Thoracic aorta (tissue), 2 donors: Measurements from ENCODE around the gene PIK3AP1. TPM values are rescaled to one million over a fixed set of nuclear protein-coding genes. Genes with fewer than 3 reads are reported as not detected.
"Not testable (repeated sequence)": the region's sequence is repeated elsewhere in the genome, so short reads cannot be mapped to it uniquely, and the experiment has no call there.

Source experiments
- ATAC-seq: fragments of 150-250 bp; one replicate; pipeline ENCODE4 v1.8.0; 2017; ENCODE audit warnings: low read depth; ENCODE audit not compliant: insufficient number of reproducible peaks, low FRiP score
- DNase-seq: peaks from one replicate; pipeline ENCODE4 v3.0.0-alpha.2; 2020; ENCODE audit warnings: low spot score
- H3K27ac ChIP-seq, 2 donors: fragments of 200-600 bp; sonication (generic); 1 replicate in 1 of 2; 2 replicates in 1 of 2; pipeline ENCODE4 v1.5.1; 2016; ENCODE audit warnings: mild to moderate bottlenecking in 2 of 2, moderate library complexity in 2 of 2
- H3K27me3 ChIP-seq: fragments of 200-600 bp; sonication (generic); replicated peaks from 2 replicates; pipeline ENCODE4 v1.6.0; 2016; ENCODE audit warnings: mild to moderate bottlenecking; ENCODE audit not compliant: insufficient read depth
- H3K36me3 ChIP-seq: fragments of 200-600 bp; sonication (generic); one replicate; pipeline ENCODE4 v1.5.1; 2016
- H3K4me1 ChIP-seq, 2 donors: fragments of 200-600 bp; sonication (generic); 1 replicate in 1 of 2; 2 replicates in 1 of 2; pipeline versions ENCODE4 v1.5.1 to v1.6.0; 2016; ENCODE audit warnings: low read depth in 2 of 2, mild to moderate bottlenecking in 1 of 2; ENCODE audit not compliant: control insufficient read depth in 1 of 2
- H3K4me3 ChIP-seq: fragments of 200-600 bp; sonication (generic); 2 replicates; pipeline ENCODE4 v1.5.1; 2016; ENCODE audit warnings: mild to moderate bottlenecking
- H3K9me3 ChIP-seq: fragments of 200-600 bp; sonication (generic); 2 replicates; pipeline ENCODE4 v1.5.1; 2016
- total RNA-seq, 2 donors: library from RNA; depleted of rRNA; stranded (reverse); fragments of >200 nt; gene quantifications; one replicate each; pipeline versions ENCODE4 v1.1.0 to v1.2.3, GENCODE V29; 2016
- TF ChIP-seq, protein P1 (sequence below): fragments of 200-600 bp; sonication (generic); IDR thresholded peaks from one replicate; pipeline ENCODE4 v1.5.1; 2019; ENCODE audit warnings: antibody characterized with exemption

Gene PIK3AP1
- total RNA-seq, 2 donors from 2014 or later: 20.2 to 23.6 TPM

GRCh38 chr10:96577069-96577468 is 143.2 kb downstream of the PIK3AP1 start:
- DNase-seq (no peak), ATAC-seq (no peak)
- Histone ChIP-seq H3K4me1 (peaks cover 23 to 41% of the 10 kb centered on the region in 2 donors), H3K27me3 (no peaks in the 10 kb centered on the region), H3K4me3 (no peak overlapping the region), H3K36me3 (no peaks in the 10 kb centered on the region), H3K27ac (no peak overlapping the region), H3K9me3 (no peaks in the 10 kb centered on the region)
- TF ChIP-seq, protein P1, sequence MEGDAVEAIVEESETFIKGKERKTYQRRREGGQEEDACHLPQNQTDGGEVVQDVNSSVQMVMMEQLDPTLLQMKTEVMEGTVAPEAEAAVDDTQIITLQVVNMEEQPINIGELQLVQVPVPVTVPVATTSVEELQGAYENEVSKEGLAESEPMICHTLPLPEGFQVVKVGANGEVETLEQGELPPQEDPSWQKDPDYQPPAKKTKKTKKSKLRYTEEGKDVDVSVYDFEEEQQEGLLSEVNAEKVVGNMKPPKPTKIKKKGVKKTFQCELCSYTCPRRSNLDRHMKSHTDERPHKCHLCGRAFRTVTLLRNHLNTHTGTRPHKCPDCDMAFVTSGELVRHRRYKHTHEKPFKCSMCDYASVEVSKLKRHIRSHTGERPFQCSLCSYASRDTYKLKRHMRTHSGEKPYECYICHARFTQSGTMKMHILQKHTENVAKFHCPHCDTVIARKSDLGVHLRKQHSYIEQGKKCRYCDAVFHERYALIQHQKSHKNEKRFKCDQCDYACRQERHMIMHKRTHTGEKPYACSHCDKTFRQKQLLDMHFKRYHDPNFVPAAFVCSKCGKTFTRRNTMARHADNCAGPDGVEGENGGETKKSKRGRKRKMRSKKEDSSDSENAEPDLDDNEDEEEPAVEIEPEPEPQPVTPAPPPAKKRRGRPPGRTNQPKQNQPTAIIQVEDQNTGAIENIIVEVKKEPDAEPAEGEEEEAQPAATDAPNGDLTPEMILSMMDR: no peak

DNA sequence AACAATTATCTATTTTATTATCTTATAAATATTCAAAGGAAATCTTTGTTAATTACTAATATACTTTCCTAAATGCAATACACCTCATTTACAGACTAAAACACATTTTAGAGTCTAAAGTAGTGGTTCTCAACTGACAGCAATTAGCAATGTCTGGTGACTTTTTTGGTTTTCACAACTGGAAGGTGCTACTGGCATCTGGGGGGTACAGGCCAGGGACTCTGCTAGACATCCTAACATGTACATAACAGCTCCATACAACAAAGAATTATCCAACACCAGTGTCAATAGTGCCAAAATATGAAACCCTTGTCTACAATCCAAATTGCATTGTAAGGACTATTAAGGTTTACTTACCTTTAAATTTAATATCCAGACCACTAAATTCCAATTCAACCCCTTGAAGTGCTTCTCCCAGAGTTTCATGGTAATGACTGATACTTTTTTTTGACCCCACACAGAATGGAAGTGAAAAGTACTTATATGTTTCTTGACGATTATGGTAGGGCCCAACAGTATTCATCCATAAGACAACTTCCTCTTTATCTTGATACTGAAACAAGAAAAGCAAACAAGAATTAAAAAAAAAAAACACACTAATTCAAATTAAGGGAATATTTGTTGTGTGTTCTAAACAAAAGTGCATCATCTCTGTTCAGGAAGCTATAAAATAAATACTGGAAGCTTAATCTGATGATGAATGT is 143.9 kb downstream of the PIK3AP1 start:
- Histone ChIP-seq H3K9me3 (no peaks in the 10 kb centered on the region), H3K4me1 (peaks cover 18 to 35% of the 10 kb centered on the region in 2 donors), H3K27ac (no peak overlapping the region)

DNA sequence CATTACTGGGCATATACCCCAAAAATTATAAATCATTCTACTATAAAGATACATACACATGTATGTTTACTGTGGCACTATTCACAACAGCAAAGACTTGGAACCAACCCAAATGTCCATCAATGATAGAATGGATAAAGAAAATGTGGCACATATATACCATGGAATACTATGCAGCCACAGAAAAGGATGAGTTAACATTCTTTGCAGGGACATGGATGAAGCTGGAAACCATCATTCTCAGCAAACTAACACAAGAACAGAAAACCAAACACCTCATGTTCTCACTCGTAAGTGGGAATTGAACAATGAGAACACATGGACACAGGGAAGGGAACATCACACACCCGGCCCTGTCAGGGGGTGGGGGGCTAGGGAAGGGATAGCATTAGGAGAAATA is 145.8 kb downstream of the PIK3AP1 start:
- not testable (repeated sequence) for H3K4me3 ChIP-seq, H3K27ac ChIP-seq, H3K27me3 ChIP-seq, H3K9me3 ChIP-seq, DNase-seq, ATAC-seq, H3K36me3 ChIP-seq
- H3K4me1 ChIP-seq: peaks cover 12 to 27% of the 10 kb centered on the region in 2 donors

More for the DNA sequence above, 143.9 kb downstream of the PIK3AP1 start:
- no peaks in the 10 kb centered on the region for H3K27me3 ChIP-seq
- TF ChIP-seq, protein P1: no peak
- no peak for DNase-seq
- no peaks in the 10 kb centered on the region for H3K36me3 ChIP-seq
- no peak overlapping the region for H3K4me3 ChIP-seq
- no peak for ATAC-seq

DNA sequence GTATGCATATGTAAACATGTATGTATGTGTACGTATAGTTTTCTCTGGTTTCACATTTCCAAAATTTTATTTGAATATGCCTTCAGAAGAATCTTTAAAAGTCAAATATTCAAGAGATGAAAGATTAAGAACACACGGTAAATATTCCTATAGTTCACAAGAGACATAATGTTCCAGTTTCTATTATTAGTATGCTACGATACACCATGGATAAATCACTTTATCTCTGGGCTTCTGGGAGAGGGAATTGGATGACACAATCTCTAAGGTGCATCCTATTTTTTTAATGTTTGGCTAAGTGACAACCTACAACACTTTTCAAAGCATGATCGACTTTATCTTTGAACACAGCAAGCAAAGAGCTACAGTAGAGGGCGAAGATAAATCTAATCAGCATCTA is 147.3 kb downstream of the PIK3AP1 start:
- no peaks in the 10 kb centered on the region for H3K9me3 ChIP-seq
- peaks cover 0 to 32% of the 10 kb centered on the region in 2 donors for H3K4me1 ChIP-seq
- ATAC-seq: no peak

DNA sequence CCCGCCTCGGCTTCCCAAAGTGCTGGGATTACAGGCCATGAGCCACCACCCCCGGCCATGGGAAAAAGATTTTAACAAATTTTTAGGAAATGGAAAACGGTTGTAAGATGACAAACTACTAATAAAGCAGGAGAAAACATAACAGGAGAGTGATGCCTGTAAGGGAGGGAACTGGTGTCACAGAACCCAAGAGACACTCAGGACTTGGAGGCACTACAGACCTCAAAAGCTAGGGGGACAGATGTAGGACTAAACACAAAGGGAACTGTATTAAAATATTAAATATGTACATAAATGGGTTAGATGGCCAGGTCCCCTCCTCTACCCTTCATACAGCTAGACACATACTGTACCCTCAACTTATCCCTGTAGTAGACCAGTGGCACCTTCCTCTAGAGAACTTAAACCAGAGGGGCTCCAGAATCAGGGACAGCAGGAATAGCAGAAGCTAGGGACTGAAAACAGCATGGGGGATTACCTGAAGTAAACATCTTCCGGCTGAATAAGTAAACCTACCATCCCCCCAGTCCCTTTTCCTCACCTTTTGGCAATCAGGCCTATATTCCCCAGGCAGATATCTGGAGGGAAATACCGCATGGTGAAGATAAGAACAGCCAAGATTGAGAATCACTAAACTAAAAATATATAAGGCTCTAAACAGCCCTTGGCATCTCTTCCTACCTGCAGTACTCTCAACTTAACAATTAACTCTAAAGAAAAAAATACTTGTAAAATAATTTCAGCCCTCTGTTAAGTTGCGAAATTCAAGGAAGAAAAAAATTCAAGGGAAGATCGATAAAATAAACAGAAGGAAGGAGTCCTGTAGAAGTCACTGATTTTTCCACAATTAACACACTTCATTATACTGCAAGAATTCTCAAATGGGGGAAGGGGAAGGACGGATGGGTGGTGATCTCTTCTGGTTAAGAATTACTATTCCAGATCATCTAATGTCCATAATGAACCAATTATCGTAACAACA is 149.0 kb downstream of the PIK3AP1 start:
- TF ChIP-seq, protein P1: no peak
- H3K9me3 ChIP-seq: no peaks in the 10 kb centered on the region
- no peak for ATAC-seq
- DNase-seq: no peak
- no peaks in the 10 kb centered on the region for H3K27me3 ChIP-seq
- no peaks in the 10 kb centered on the region for H3K36me3 ChIP-seq
- H3K4me1 ChIP-seq: peaks cover 0 to 20% of the 10 kb centered on the region in 2 donors
- H3K4me3 ChIP-seq: no peak overlapping the region
- no peak overlapping the region for H3K27ac ChIP-seq

More for the DNA sequence above, 147.3 kb downstream of the PIK3AP1 start:
- TF ChIP-seq, protein P1: no peak
- Histone ChIP-seq H3K27ac (no peak overlapping the region), H3K27me3 (no peaks in the 10 kb centered on the region), H3K36me3 (no peaks in the 10 kb centered on the region), H3K4me3 (no peak overlapping the region)
- no peak for DNase-seq
